Measurements from ENCODE around the gene SH2D2A.

Gene SH2D2A

DNA sequence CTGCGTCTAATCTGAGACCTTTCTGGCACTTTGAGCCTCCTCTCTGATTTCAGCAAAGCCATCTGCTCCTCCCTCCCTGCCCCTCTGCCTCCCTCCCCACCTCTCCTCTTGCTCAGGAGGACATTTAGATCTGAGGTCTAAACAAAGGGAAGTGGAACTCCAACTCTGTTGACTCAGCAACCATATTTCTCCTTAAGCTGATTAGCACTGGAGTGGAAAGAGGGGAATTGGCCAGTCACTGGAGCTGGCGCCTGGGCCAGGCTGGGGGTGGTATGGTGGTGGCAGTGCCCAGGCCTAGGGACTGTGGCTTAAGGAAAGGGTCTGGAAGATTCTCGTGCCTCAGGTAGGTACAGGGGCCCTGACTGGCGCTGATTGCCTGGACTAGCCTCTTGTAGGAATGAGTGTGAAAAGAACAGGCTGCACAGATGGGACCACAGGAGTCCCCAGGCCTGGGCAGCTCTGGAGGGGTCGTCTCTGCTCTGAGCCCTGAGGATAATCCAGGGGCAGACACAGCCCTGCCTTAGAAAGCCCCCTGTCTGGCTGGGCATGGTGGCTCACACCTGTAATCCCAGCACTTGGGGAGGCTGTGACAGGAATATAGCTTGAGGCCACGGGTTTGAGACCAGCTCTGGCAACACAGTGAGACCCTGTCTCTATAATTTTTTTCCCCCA, 11.9 kb downstream of the SH2D2A start:
- Histone ChIP-seq H3K4me1 (ENCODE audit: control insufficient read depth, insufficient read depth, low read length) (peaks cover 11% of the 10 kb centered on the region), H3K36me3 (ENCODE audit: control insufficient read depth, insufficient read depth, low read length) (no peaks in the 10 kb centered on the region), H3K27me3 (ENCODE audit: control insufficient read depth, insufficient read depth, low read length) (no peaks in the 10 kb centered on the region), H3K4me3 (ENCODE audit: low read length) (no peak overlapping the region), H3K9ac (ENCODE audit: low read length) (no peak overlapping the region), H3K9me3 (ENCODE audit: control insufficient read depth, low read length) (no peaks in the 10 kb centered on the region)

DNA sequence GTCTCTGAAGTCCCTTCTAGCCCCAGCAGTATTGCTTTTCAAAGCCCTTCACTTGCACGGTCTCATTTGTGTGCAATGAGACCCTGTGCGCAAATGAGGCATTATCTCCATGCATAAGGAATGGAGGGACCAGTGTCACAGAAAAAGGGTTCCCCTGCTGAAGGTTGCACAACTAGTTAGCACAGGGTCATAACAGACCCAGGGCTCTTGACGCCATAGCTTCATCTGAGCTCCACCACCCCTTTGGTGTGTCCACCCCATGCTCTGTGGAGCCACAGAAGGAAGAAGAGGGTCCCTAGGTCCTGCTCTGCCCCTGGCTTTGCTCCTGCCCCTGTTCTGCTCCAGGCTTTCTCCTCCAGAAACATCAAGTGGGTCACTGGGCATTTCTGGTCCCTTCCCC, 12.6 kb downstream of the SH2D2A start:
- Histone ChIP-seq H3K36me3 (ENCODE audit: control insufficient read depth, insufficient read depth, low read length) (no peaks in the 10 kb centered on the region), H3K9me3 (ENCODE audit: control insufficient read depth, low read length) (no peaks in the 10 kb centered on the region), H3K4me3 (ENCODE audit: low read length) (no peak overlapping the region), H3K27me3 (ENCODE audit: control insufficient read depth, insufficient read depth, low read length) (no peaks in the 10 kb centered on the region), H3K9ac (ENCODE audit: low read length) (no peak overlapping the region), H3K4me1 (ENCODE audit: control insufficient read depth, insufficient read depth, low read length) (peaks cover 11% of the 10 kb centered on the region)

DNA sequence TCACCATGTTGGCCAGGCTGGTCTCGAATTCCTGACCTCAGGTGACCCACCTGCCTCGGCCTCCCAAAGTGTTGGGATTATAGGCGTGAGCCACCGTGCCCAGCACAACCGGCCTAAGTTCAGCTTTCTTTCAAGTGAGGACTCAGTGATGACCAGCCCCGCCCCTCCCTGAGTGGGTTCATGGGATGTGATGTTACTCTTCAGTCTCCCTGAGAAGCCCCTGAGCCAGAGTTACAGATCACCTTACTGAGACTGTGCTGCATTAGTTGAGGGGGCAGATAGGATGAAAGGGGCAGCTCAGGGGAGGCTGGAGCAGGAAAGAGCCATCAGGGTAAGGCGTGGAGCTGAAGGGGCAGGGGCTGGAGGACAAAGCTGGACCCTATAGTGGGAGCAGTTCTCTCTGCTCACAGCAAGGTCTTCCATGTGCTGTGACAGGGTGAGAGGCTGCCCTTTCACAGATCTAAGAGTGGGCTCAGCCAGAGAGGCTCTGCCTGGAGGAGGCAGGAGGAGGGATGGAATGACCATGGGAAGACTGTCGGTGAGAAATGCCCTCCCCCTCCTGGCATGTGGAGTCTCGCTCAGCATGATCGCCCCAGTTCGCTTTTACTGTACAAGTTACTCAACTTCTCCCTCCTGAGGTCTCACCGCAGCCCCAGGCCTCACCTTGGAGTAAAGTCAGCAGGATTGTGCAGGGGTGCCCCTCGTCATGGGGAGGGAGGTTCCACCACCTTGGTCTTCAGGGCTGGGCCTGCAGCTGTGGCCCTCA, 13.4 kb downstream of the SH2D2A start:
- H3K36me3 ChIP-seq (ENCODE audit: control insufficient read depth, insufficient read depth, low read length), result no peaks in the 10 kb centered on the region
- H3K4me3 ChIP-seq (ENCODE audit: low read length), result no peak overlapping the region
- H3K9me3 ChIP-seq (ENCODE audit: control insufficient read depth, low read length), result no peaks in the 10 kb centered on the region
- no peak overlapping the region for H3K9ac ChIP-seq (ENCODE audit: low read length)
- H3K27me3 ChIP-seq (ENCODE audit: control insufficient read depth, insufficient read depth, low read length), result no peaks in the 10 kb centered on the region
- H3K4me1 ChIP-seq (ENCODE audit: control insufficient read depth, insufficient read depth, low read length), result peaks cover 11% of the 10 kb centered on the region

DNA sequence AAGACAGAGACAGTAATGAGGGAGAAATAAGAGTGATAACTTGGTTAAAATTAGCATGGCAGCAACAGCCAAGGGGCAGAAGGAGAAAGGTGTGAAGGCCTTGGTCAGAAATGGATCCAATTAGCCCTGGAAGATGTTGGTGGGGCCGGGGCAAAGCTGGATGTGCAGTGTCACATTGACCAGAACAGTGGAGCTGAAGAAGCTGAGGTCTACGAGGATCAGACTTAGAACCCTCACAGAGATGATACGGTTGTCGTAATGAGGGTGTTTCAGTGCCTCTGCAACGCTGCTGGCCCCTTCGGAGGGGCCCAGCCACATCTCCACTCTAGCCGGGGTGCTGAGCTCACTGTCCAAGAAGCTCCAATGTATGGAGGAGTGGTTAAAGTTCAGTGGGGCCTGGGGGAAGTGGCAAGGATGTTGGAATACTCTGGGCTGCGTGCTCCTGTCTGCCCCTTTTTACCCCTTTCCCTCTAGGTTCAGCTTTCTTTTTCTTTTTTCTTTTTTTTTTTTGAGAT, 14.2 kb downstream of the SH2D2A start:
- Histone ChIP-seq H3K9ac (ENCODE audit: low read length) (no peak overlapping the region), H3K4me1 (ENCODE audit: control insufficient read depth, insufficient read depth, low read length) (peaks cover 11% of the 10 kb centered on the region), H3K27me3 (ENCODE audit: control insufficient read depth, insufficient read depth, low read length) (no peaks in the 10 kb centered on the region), H3K4me3 (ENCODE audit: low read length) (no peak overlapping the region), H3K9me3 (ENCODE audit: control insufficient read depth, low read length) (no peaks in the 10 kb centered on the region), H3K36me3 (ENCODE audit: control insufficient read depth, insufficient read depth, low read length) (no peaks in the 10 kb centered on the region)

DNA sequence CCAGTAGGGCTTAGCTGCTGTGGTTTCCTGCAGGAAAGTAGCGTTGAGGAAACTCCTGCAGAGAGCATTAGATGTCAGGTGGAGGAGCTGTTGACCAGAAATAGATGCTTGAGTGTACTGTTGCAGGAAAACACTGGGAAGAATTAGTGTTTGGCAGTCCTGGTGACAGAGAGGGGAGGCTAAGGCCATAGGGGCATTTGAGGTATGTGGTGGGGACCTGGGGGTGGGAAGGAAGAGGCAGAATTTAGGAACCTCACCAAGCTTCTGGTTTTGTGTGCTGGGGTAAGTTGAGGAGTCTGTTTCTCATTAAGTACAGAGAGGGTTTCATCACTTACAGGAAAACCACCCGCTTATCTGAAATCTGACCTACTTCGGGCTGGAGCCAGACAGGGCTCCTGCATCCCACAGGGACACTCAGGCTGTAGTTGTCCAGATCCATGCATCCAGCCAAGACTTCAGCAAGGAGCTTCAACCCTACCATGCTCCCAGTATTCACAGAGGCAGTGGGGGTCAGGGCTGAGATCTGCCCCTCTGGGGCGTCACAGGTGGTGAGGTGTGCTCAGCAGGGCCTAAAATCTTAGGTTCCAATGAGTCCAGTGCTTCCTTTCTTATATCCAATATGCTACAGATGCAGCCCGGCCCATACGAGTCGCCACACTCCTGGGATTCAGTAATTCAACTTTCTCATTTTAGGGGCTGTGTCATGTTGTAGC, 15.1 kb downstream of the SH2D2A start:
- H3K9me3 ChIP-seq (ENCODE audit: control insufficient read depth, low read length), result no peaks in the 10 kb centered on the region
- no peaks in the 10 kb centered on the region for H3K27me3 ChIP-seq (ENCODE audit: control insufficient read depth, insufficient read depth, low read length)
- peaks cover 11% of the 10 kb centered on the region for H3K4me1 ChIP-seq (ENCODE audit: control insufficient read depth, insufficient read depth, low read length)
- no peak overlapping the region for H3K9ac ChIP-seq (ENCODE audit: low read length)
- no peak overlapping the region for H3K4me3 ChIP-seq (ENCODE audit: low read length)
- no peaks in the 10 kb centered on the region for H3K36me3 ChIP-seq (ENCODE audit: control insufficient read depth, insufficient read depth, low read length)

DNA sequence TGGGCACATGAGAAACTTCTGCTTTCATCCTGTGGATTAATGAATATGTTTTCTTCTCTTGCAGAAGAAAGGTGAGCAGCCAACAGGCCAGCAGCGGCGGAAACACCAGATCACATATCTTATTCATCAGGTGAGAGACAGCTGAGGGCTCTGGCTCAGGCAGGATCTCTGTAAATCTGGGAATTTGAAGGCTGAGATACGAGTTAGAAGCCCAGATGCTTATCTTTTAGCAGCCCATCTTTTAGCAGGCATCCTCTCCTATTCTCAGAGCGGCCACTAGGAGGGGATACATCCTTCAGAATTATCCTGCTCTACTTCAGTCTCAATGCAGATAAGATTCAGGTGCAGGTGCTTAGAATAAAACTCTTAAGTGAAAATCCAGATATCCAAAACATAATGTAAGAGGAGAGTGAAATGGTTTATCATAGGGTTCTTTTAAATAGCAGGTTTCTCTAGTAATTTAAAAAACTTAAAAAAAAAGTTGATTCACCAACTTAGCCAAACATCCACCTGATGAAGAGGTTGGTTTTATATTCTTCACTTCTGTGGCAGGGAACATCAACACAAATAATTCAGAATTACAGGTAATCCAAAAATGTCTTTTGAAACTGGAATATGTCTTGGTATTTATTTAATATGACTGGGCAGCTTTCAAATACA, 19.3 kb downstream of the SH2D2A start:
- Histone ChIP-seq H3K9ac (ENCODE audit: low read length) (no peak overlapping the region), H3K9me3 (ENCODE audit: control insufficient read depth, low read length) (no peaks in the 10 kb centered on the region), H3K36me3 (ENCODE audit: control insufficient read depth, insufficient read depth, low read length) (peaks cover 10% of the 10 kb centered on the region)

DNA sequence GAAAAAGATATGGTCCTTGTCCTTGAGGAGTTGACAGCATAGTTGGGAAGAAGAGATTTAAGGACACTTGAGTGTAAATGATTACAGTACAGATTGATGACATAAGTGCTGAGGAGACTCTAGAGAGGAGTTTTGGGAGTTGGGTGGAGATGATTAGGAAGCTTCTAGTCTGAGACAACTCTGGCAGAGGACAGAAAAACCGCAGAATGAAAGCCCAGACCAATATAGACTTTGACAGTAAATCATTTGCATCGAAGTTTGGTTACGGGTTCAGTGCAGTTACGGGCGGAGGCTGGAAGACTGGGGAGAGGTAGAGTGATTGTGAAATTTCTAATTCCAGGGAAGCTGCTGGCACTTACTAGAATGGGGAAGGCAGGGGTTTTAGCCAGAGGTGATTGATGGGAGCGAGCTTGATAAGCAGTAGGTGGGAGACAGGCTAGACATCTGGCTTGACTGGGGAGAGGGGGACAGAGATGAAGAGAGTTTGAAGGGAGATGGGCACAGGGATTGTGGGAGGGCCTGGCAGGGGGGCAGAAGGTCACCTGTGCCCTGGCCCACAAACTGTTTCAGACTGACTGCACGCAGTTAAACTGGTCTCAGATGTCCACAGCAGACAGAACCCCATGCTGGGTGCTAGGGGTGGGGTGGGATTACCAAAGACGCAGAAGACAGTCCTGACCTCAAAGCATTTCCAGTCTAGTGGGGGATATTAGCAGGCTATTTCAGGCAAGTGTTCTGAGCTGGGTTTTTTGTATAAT, 20.1 kb downstream of the SH2D2A start:
- peaks cover 10% of the 10 kb centered on the region for H3K36me3 ChIP-seq (ENCODE audit: control insufficient read depth, insufficient read depth, low read length)
- no peaks in the 10 kb centered on the region for H3K4me1 ChIP-seq (ENCODE audit: control insufficient read depth, insufficient read depth, low read length)
- no peaks in the 10 kb centered on the region for H3K27me3 ChIP-seq (ENCODE audit: control insufficient read depth, insufficient read depth, low read length)
- no peaks in the 10 kb centered on the region for H3K9me3 ChIP-seq (ENCODE audit: control insufficient read depth, low read length)
- H3K9ac ChIP-seq (ENCODE audit: low read length), result no peak overlapping the region
- no peak overlapping the region for H3K4me3 ChIP-seq (ENCODE audit: low read length)

More for the DNA sequence above, 19.3 kb downstream of the SH2D2A start:
- Histone ChIP-seq H3K27me3 (ENCODE audit: control insufficient read depth, insufficient read depth, low read length) (no peaks in the 10 kb centered on the region), H3K4me1 (ENCODE audit: control insufficient read depth, insufficient read depth, low read length) (no peaks in the 10 kb centered on the region), H3K4me3 (ENCODE audit: low read length) (no peak overlapping the region)

DNA sequence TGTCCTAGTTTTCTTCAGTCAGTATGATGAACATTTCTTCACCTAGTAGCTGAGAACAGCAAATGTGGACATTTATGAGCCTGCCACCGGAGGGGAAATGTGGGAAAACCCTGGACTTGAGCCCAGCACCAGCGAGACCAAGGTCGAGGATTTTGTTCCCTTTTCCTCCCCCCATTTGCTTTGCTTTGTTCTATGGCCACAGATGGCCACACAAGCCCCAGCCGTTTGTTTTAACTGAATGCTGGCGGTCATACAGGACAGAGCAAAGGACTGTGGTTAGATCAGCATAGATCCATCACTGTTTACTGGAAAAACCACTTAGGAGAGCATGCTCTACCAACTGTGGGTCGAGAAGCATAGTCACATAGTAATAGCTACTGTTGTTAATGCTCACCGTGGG, 20.9 kb downstream of the SH2D2A start:
- Histone ChIP-seq H3K9me3 (ENCODE audit: control insufficient read depth, low read length) (no peaks in the 10 kb centered on the region), H3K27me3 (ENCODE audit: control insufficient read depth, insufficient read depth, low read length) (no peaks in the 10 kb centered on the region), H3K4me3 (ENCODE audit: low read length) (no peak overlapping the region), H3K9ac (ENCODE audit: low read length) (no peak overlapping the region), H3K4me1 (ENCODE audit: control insufficient read depth, insufficient read depth, low read length) (no peaks in the 10 kb centered on the region), H3K36me3 (ENCODE audit: control insufficient read depth, insufficient read depth, low read length) (peaks cover 10% of the 10 kb centered on the region)

DNA sequence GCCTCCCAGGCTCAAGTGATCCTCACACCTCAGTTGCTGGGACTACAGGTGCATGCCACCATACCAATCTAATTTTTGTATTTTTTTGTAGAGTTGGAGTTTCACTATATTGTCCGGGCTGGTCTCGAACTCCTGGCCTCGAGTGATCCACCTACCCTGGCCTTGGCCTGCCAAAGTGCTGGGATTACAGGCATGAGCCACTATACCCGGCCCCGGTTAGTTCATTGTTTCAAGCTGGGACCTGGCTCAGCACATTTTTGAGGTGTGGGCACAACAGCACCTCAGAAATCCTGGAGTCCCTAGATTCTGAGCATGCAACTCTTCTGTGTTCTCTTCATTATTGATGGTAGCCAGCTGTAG, 21.3 kb downstream of the SH2D2A start:
- Histone ChIP-seq H3K4me1 (ENCODE audit: control insufficient read depth, insufficient read depth, low read length) (no peaks in the 10 kb centered on the region), H3K9ac (ENCODE audit: low read length) (no peak overlapping the region)

DNA sequence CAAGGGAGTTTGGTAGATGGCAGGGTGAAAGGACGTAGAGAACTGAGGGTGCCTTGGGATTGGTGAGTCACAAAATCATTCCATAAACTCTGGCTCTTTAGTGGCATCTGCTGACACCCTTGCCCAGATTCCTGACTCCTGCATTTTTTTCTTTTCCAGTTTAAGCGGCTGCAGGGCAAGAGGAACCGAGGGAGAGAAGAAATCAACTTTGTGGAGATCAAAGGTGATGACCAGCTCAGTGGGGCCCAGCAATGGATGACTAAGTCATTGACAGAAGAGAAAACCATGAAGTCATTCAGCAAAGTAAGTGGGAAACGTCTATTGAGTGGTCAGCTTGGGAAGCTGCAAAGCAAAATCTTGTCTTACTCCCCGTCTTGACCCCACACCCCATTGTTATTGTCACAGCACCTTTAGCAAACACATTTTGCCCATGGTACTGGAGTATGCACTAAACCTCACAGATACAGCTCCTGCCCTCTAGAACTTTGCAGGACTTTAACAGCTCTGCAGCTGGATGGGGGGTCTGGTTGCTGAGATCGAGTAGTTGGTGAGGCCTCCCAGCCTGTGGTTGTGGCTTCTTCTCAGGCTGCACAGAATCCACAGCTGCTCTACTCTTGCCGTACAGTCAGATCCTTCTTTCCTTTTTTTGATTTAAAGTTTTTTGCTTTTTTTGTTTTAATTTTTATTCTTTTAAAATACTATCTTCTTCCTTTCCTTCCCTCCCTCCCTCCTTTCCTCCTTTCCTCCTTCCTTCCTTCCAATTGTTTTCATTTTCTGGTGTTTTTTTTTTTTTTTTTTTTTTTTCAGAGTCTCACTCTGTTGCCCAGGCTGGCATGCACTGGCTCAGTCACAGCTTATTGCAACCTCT, 21.9 kb downstream of the SH2D2A start:
- Histone ChIP-seq H3K4me1 (ENCODE audit: control insufficient read depth, insufficient read depth, low read length) (no peaks in the 10 kb centered on the region), H3K9me3 (ENCODE audit: control insufficient read depth, low read length) (no peaks in the 10 kb centered on the region), H3K27me3 (ENCODE audit: control insufficient read depth, insufficient read depth, low read length) (no peaks in the 10 kb centered on the region), H3K36me3 (ENCODE audit: control insufficient read depth, insufficient read depth, low read length) (peaks cover 10% of the 10 kb centered on the region), H3K9ac (ENCODE audit: low read length) (no peak overlapping the region), H3K4me3 (ENCODE audit: low read length) (no peak overlapping the region)

More for the DNA sequence above, 21.3 kb downstream of the SH2D2A start:
- H3K9me3 ChIP-seq (ENCODE audit: control insufficient read depth, low read length), result no peaks in the 10 kb centered on the region
- H3K36me3 ChIP-seq (ENCODE audit: control insufficient read depth, insufficient read depth, low read length), result peaks cover 10% of the 10 kb centered on the region
- H3K27me3 ChIP-seq (ENCODE audit: control insufficient read depth, insufficient read depth, low read length), result no peaks in the 10 kb centered on the region
- no peak overlapping the region for H3K4me3 ChIP-seq (ENCODE audit: low read length)
